T-cell (primary cell): Measurements from ENCODE around the gene PLSCR5. TPM values are rescaled to one million over a fixed set of nuclear protein-coding genes. Genes with fewer than 3 reads are reported as not detected.
A peak's percentile ranks its signal among the peaks of the same experiment; 100 is the strongest.

Source experiments
- ATAC-seq, 4 experiments: fragments of 200-7000 bp in 3 of 4; fragments of 150-1000 bp in 1 of 4; cut with Tn5 transposase; replicated peaks in 1 of 4; 1 replicate in 3 of 4; 2 replicates in 1 of 4; pipeline ENCODE4 v1.10.0; 2021; ENCODE audit warnings: moderate library complexity in 3 of 4, mild to moderate bottlenecking in 2 of 4, moderate number of reproducible peaks in 1 of 4
- CTCF ChIA-PET, 2 donors: fragments of 300-600 bp; sonication (Branson Sonifier 250); formaldehyde crosslinking; loops; one replicate each; lab custom pipeline; 2022; ENCODE audit warnings: antibody characterized with exemption in 2 of 2; lab: Charles Lee
- POLR2A ChIA-PET, 2 donors: fragments of 300-600 bp; sonication (Branson Sonifier 250); formaldehyde crosslinking; loops; one replicate each; lab custom pipeline; 2022; ENCODE audit warnings: antibody characterized with exemption in 2 of 2; lab: Charles Lee
- DNase-seq, 35 experiments: peaks; one replicate each; pipeline versions ENCODE4 v3.0.0 to v3.0.0-alpha.2; 2013 to 2023
- H3K27ac ChIP-seq: one replicate; pipeline ENCODE4 v1.5.1; 2013; ENCODE audit warnings: low read length
- H3K27me3 ChIP-seq, 2 experiments: replicated peaks in 1 of 2; 1 replicate in 1 of 2; 2 replicates in 1 of 2; pipeline versions ENCODE4 v1.6.1 to v1.7.0; 2013; ENCODE audit warnings: low read length in 1 of 2, mixed read lengths in 1 of 2; ENCODE audit not compliant: control insufficient read depth in 2 of 2, insufficient read depth in 2 of 2; ENCODE audit errors: extremely low read depth in 1 of 2
- H3K36me3 ChIP-seq, 2 donors: 1 replicate in 1 of 2; 2 replicates in 1 of 2; pipeline versions ENCODE4 v1.6.1 to v1.7.0; 2013; ENCODE audit warnings: low read length in 1 of 2; ENCODE audit not compliant: control insufficient read depth in 2 of 2, insufficient read depth in 1 of 2; ENCODE audit errors: extremely low read depth in 1 of 2
- H3K4me1 ChIP-seq, 2 experiments: 1 replicate in 1 of 2; 2 replicates in 1 of 2; pipeline versions ENCODE4 v1.6.1 to v1.7.0; 2013; ENCODE audit warnings: low read length in 2 of 2, mixed read lengths in 1 of 2; ENCODE audit not compliant: insufficient read depth in 2 of 2, control insufficient read depth in 1 of 2; ENCODE audit errors: extremely low read depth in 1 of 2
- H3K4me3 ChIP-seq, 2 donors: 1 replicate in 1 of 2; 2 replicates in 1 of 2; pipeline versions ENCODE4 v1.5.1 to v1.7.0; 2013; ENCODE audit warnings: mild to moderate bottlenecking in 2 of 2, low read length in 1 of 2, moderate library complexity in 1 of 2; ENCODE audit not compliant: control insufficient read depth in 1 of 2; ENCODE audit errors: extremely low read depth in 1 of 2
- H3K9me3 ChIP-seq: 2 replicates; pipeline ENCODE4 v1.7.0; 2013
- H3K27ac Mint-ChIP-seq, 2 donors: one replicate each; pipeline ENCODE4 v1.8.0; 2020 to 2021; ENCODE audit warnings: mild to moderate bottlenecking in 2 of 2, mixed read lengths in 2 of 2
- H3K27me3 Mint-ChIP-seq, 2 donors: one replicate each; pipeline ENCODE4 v1.8.0; 2021 to 2022; ENCODE audit warnings: mixed read lengths in 2 of 2
- H3K36me3 Mint-ChIP-seq: one replicate; pipeline ENCODE4 v1.8.0; 2021; ENCODE audit warnings: mixed read lengths
- H3K4me1 Mint-ChIP-seq, 3 donors: one replicate each; pipeline ENCODE4 v1.8.0; 2020 to 2022; ENCODE audit warnings: mixed read lengths in 3 of 3, mild to moderate bottlenecking in 1 of 3
- H3K4me3 Mint-ChIP-seq, 3 donors: one replicate each; pipeline ENCODE4 v1.8.0; 2020 to 2022; ENCODE audit warnings: mild to moderate bottlenecking in 3 of 3, mixed read lengths in 3 of 3, moderate library complexity in 3 of 3
- H3K9me3 Mint-ChIP-seq, 3 donors: one replicate each; pipeline ENCODE4 v1.8.0; 2020 to 2022; ENCODE audit warnings: mixed read lengths in 3 of 3
- WGBS: methylation state at CpG from one replicate; pipeline ENCODE4 v1.1.5; 2013; ENCODE audit warnings: missing lambda C conversion rate; ENCODE audit not compliant: insufficient coverage; 5-methylcytosine and 5-hydroxymethylcytosine counted together
- total RNA-seq, 35 experiments: library from RNA in 6 of 35; stranded (reverse) in 6 of 35; fragments of 120-200 nt in 1 of 35; gene quantifications; one replicate each; pipeline versions ENCODE4 v1.2.1 to v1.2.4 and lab custom pipeline; 2013 to 2026

The PLSCR5 gene
- total RNA-seq, 5 donors from 2014 or later (not counting 1 experiment from before 2014, with no cell fraction given) = not detected

GRCh38 chr3:146593776-146594175 is 11.4 kb downstream of the PLSCR5 start:
- Histone ChIP-seq H3K36me3 (no peaks in the 10 kb centered on the region), H3K27ac (no peak overlapping the region), H3K9me3 (no peaks in the 10 kb centered on the region), H3K4me3 (no peak overlapping the region), H3K27me3 (peaks cover 0 to 3% of the 10 kb centered on the region in 2 experiments), H3K4me1 (no peaks in the 10 kb centered on the region)
- H3K36me3 Mint-ChIP-seq = no peaks in the 10 kb centered on the region
- ChIA-PET POLR2A (no interaction called here), CTCF (interaction anchor here (1.4 to 2.0 kb wide), 3 partner anchors 372 to 405 kb away, joined by 3 to 11 read pairs (median 7); no protein-coding TSS in a partner anchor)
- ATAC-seq (no peak), DNase-seq (no peak)
- H3K4me3 Mint-ChIP-seq = no peak overlapping the region
- H3K9me3 Mint-ChIP-seq = no peaks in the 10 kb centered on the region
- whole genome bisulfite sequencing = 71% methylated on average over 1 of the region's 3 CpGs
- peaks cover 0 to 5% of the 10 kb centered on the region in 2 donors for H3K27me3 Mint-ChIP-seq
- no peak overlapping the region for H3K27ac Mint-ChIP-seq
- H3K4me1 Mint-ChIP-seq = no peaks in the 10 kb centered on the region

GRCh38 chr3:146590521-146590920 is 14.6 kb downstream of the PLSCR5 start:
- Mint-ChIP-seq H3K27ac (no peak overlapping the region), H3K4me1 (no peaks in the 10 kb centered on the region), H3K4me3 (no peak overlapping the region), H3K27me3 (peaks cover 0 to 5% of the 10 kb centered on the region in 2 donors), H3K9me3 (no peaks in the 10 kb centered on the region), H3K36me3 (no peaks in the 10 kb centered on the region)
- ATAC-seq (no peak), DNase-seq (no peak)
- Histone ChIP-seq H3K4me1 (no peaks in the 10 kb centered on the region), H3K4me3 (no peak overlapping the region), H3K27ac (no peak overlapping the region), H3K36me3 (no peaks in the 10 kb centered on the region), H3K9me3 (no peaks in the 10 kb centered on the region), H3K27me3 (peaks cover 0 to 3% of the 10 kb centered on the region in 2 experiments)
- ChIA-PET POLR2A (no interaction called here), CTCF (interaction anchor here (0.6 to 1.1 kb wide), 5 partner anchors 10 to 392 kb away, joined by 3 to 6 read pairs (median 3); no protein-coding TSS in a partner anchor)
- WGBS = no CpG with 5 or more reads among the region's 2 CpGs

- POLR2A ChIA-PET = no interaction called here
- H3K27ac ChIP-seq = no peak overlapping the region
- whole genome bisulfite sequencing = no CpG with 5 or more reads among the region's 1 CpG
- no peaks in the 10 kb centered on the region for H3K9me3 ChIP-seq
- no peak overlapping the region for H3K4me3 Mint-ChIP-seq
- H3K27me3 ChIP-seq = no peaks in the 10 kb centered on the region
- H3K27me3 Mint-ChIP-seq = peaks cover 0 to 5% of the 10 kb centered on the region in 2 donors
- H3K4me1 ChIP-seq = no peaks in the 10 kb centered on the region
- ATAC-seq (no peak), DNase-seq (peak in 1 of 35 experiments; percentile 27)
- H3K27ac Mint-ChIP-seq = no peak overlapping the region
- CTCF ChIA-PET = interaction anchor here (1.0 to 1.1 kb wide), 3 partner anchors 9 to 370 kb away, joined by 3 read pairs; no protein-coding TSS in a partner anchor
- no peaks in the 10 kb centered on the region for H3K9me3 Mint-ChIP-seq
- no peaks in the 10 kb centered on the region for H3K4me1 Mint-ChIP-seq
- H3K36me3 ChIP-seq = no peaks in the 10 kb centered on the region
- H3K36me3 Mint-ChIP-seq = no peaks in the 10 kb centered on the region
- no peak overlapping the region for H3K4me3 ChIP-seq
These were observed 15.1 kb downstream of the PLSCR5 start for GRCh38 chr3:146589899-146590508.

- no peak overlapping the region for H3K27ac ChIP-seq
- Mint-ChIP-seq H3K36me3 (no peaks in the 10 kb centered on the region), H3K4me1 (no peaks in the 10 kb centered on the region), H3K4me3 (no peak overlapping the region), H3K9me3 (peaks cover 0 to 5% (median 3%) of the 10 kb centered on the region in 3 donors), H3K27me3 (peaks cover 4 to 7% of the 10 kb centered on the region in 2 donors), H3K27ac (no peak overlapping the region)
- ChIA-PET POLR2A (no interaction called here), CTCF (no interaction called here)
- no peak for DNase-seq
- no peaks in the 10 kb centered on the region for H3K27me3 ChIP-seq
- H3K36me3 ChIP-seq = no peaks in the 10 kb centered on the region
- no peaks in the 10 kb centered on the region for H3K4me1 ChIP-seq
- H3K4me3 ChIP-seq = no peak overlapping the region
- no peaks in the 10 kb centered on the region for H3K9me3 ChIP-seq
- ATAC-seq = no peak
These were observed 20.0 kb downstream of the PLSCR5 start for GRCh38 chr3:146585156-146585555.

GRCh38 chr3:146581951-146582467 is 23.1 kb downstream of the PLSCR5 start:
- H3K4me1 ChIP-seq = no peaks in the 10 kb centered on the region
- ATAC-seq (no peak), DNase-seq (no peak)
- Mint-ChIP-seq H3K27ac (no peak overlapping the region), H3K4me1 (no peaks in the 10 kb centered on the region), H3K27me3 (peaks cover 2 to 7% of the 10 kb centered on the region in 2 donors), H3K9me3 (peaks cover 0 to 5% (median 3%) of the 10 kb centered on the region in 3 donors), H3K36me3 (no peaks in the 10 kb centered on the region), H3K4me3 (no peak overlapping the region)
- no peaks in the 10 kb centered on the region for H3K36me3 ChIP-seq
- ChIA-PET CTCF (interaction anchor here (0.5 to 1.4 kb wide), 6 partner anchors 11 to 529 kb away, joined by 3 to 5 read pairs (median 4); no protein-coding TSS in a partner anchor), POLR2A (no interaction called here)
- no peaks in the 10 kb centered on the region for H3K27me3 ChIP-seq
- no peak overlapping the region for H3K4me3 ChIP-seq
- H3K9me3 ChIP-seq = no peaks in the 10 kb centered on the region
- H3K27ac ChIP-seq = no peak overlapping the region

GRCh38 chr3:146581080-146581601 is 24.0 kb downstream of the PLSCR5 start:
- Histone ChIP-seq H3K9me3 (no peaks in the 10 kb centered on the region), H3K27me3 (no peaks in the 10 kb centered on the region), H3K27ac (no peak overlapping the region), H3K4me3 (no peak overlapping the region), H3K36me3 (no peaks in the 10 kb centered on the region), H3K4me1 (no peaks in the 10 kb centered on the region)
- DNase-seq (no peak), ATAC-seq (no peak)
- Mint-ChIP-seq H3K27ac (no peak overlapping the region), H3K4me1 (no peaks in the 10 kb centered on the region), H3K27me3 (peaks cover 0 to 7% of the 10 kb centered on the region in 2 donors), H3K9me3 (peaks cover 0 to 5% (median 3%) of the 10 kb centered on the region in 3 donors), H3K4me3 (no peak overlapping the region), H3K36me3 (no peaks in the 10 kb centered on the region)
- ChIA-PET CTCF (interaction anchor here (0.6 to 1.4 kb wide), 7 partner anchors 9 to 392 kb away, joined by 3 to 5 read pairs (median 3); no protein-coding TSS in a partner anchor), POLR2A (no interaction called here)
- no CpG with 5 or more reads among the region's 1 CpG for WGBS
